C4-2B (cell line): Measurements from ENCODE around the gene TMEM239.

ENCODE experiments used
- H3K27ac ChIP-seq: fragments of 450-650 bp; 2 replicates; pipeline ENCODE4 v1.5.1; 2017
- ZFX ChIP-seq: fragments of 450-650 bp; IDR thresholded peaks from 2 replicates; pipeline ENCODE4 v1.6.1; 2017
- TF ChIP-seq, protein P1 (sequence below): fragments of 450-650 bp; conservative IDR thresholded peaks from 2 replicates; pipeline ENCODE4 v1.5.1; 2017; ENCODE audit warnings: mild to moderate bottlenecking

Gene TMEM239

DNA sequence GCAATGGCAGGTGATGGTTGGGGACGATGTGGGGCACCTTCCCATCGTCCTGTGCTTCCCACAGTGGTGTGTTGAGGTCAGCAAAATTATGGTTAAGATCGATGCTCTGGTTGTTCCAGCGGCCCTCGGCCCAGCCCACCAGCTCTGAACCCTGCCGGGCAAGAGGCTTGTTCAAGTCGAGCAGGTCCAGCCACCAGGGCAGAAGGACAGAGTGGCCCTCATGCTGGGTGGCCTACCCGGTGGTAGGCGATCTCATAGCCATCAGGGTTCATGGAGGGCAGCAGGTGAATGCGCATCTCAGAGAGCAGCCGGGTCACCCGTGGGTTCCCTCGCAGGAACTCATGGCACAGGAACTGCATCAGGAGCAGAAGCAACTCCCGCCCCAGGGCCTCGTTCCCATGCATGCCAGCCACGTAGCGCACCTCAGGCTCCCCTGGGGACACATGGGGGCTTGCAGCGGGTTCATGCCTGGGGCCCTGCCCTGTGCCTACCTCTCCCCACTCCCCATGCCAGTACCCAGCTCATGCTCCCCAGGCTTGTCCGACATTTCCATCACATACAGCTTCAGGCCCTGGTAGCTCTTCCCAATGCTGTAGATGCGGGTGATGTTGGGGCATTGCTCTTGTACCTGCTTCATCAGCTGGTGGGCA lies 20.0 kb upstream of the TMEM239 start:
- no peak overlapping the region for H3K27ac ChIP-seq

DNA sequence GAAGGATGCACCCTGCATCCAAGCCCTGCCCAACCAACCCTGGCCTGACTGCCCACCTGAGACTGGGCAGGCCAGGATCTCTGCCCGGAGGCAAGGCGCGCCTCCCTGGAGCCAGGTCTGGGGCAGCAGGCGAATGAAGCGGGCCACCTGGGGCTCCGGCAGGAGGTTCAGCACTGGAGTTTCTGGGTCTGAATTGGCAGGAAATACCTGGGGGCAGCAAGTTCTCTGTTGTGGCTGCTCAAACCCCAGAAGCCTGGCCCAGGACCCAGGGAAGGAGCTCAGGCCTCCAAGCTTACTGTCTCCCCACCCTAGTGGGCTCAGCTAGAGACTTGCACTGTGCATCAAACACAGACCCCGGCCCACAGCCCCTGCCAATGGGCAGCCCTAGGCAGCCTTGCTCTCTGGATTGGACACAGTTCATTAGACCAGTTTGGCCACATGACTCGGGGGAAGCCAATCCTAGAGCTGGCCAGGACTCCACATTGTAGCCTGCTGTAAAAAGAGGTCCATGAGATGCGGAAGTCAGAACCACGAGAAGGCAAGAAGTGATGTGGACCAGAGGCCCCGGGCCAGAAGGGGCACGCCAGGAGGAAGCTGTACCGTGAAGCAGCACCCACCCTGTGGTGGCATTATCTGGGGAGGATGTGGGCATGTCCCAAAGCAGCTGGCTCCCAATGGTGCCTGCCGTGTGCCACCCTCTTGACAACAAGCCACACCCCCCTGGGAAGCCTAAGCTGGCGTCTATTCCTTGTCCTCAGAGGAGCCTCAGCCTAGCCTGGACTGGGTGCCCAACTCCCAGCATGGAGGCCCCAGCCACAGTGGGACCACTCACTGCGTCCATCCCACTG lies 18.8 kb upstream of the TMEM239 start:
- TF ChIP-seq, protein P1, sequence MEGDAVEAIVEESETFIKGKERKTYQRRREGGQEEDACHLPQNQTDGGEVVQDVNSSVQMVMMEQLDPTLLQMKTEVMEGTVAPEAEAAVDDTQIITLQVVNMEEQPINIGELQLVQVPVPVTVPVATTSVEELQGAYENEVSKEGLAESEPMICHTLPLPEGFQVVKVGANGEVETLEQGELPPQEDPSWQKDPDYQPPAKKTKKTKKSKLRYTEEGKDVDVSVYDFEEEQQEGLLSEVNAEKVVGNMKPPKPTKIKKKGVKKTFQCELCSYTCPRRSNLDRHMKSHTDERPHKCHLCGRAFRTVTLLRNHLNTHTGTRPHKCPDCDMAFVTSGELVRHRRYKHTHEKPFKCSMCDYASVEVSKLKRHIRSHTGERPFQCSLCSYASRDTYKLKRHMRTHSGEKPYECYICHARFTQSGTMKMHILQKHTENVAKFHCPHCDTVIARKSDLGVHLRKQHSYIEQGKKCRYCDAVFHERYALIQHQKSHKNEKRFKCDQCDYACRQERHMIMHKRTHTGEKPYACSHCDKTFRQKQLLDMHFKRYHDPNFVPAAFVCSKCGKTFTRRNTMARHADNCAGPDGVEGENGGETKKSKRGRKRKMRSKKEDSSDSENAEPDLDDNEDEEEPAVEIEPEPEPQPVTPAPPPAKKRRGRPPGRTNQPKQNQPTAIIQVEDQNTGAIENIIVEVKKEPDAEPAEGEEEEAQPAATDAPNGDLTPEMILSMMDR: no peak
- no peak for TF ChIP-seq ZFX
- H3K27ac ChIP-seq: no peak overlapping the region

More for the DNA sequence above, 20.0 kb upstream of the TMEM239 start:
- TF ChIP-seq, protein P1: no peak
- no peak for TF ChIP-seq ZFX

DNA sequence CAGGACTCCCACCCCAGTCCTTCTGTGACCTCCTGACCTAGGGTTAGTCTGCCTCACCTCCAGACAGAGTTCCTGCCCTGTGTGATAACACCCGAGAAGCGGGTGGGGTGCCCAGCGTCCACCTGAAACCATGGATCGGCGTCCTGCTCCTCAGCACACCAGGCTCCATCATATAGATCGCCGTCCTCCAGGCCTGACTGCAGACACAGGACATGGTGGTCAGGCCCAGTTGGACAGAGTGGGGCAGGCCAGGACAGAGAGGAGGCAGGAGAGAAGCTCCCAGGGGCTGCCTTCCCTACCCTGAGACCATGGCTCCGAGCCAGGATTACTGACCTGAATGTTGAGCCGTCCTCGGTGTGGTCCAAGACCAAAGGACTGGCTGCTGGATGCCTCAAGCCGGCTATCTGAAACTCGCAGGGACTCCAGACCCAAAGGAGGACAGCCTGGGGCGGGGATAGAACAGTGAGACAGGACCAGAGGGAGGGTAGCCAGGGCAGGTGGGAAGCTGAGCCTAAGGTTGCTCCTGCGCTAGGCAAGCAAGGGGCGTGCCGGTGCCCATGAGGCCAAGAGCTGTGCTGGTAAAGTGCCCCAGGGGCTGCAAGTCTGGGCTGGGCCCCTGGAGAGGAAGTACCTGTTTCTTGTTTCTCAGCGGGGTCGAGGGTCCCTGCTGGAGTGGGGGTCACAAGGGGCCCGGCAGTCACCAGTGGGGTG lies 17.9 kb upstream of the TMEM239 start:
- TF ChIP-seq, protein P1: no peak
- no peak for TF ChIP-seq ZFX
- H3K27ac ChIP-seq: no peak overlapping the region

DNA sequence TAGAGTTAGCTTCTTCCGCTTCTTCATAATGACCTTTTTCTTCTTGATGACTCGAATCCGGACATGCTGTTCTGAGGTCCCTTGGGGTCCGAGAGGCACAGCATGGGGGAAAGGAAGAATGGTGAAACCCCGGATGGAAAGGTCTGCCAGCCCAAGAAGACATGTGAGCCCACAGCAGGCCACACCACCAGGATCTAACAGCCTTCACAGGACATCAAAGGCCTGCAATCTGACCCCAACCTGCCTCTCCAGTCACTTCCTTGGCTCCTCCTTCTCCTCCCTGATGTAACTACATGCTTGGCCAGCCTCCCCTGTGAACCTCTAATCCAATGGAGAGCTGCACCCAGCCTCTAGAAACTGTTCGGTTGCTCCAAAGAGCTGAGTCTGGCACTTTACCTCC lies 17.4 kb upstream of the TMEM239 start:
- H3K27ac ChIP-seq: no peak overlapping the region
- TF ChIP-seq, protein P1: no peak
- no peak for TF ChIP-seq ZFX

DNA sequence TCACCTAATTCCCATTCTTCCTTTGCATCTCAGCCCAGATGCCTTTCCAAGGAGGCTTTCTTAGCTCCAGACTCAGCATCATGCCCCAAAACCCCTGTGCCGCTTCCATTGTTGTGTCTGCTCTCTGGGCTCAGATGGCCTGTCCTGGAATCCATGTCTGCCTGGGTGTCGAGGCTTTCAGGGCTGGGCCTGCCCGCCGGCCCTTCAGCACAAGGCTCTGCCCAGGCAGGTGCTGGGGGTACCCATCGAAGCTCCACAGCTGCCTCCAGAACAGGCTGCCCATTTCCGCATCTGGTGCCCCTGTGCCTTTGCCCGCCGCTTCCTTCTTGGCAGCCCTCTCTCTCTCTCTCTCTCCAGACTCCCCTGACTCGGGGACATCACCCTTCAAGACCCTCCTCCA lies 16.9 kb upstream of the TMEM239 start:
- no peak overlapping the region for H3K27ac ChIP-seq
- TF ChIP-seq ZFX: no peak
- TF ChIP-seq, protein P1: no peak

DNA sequence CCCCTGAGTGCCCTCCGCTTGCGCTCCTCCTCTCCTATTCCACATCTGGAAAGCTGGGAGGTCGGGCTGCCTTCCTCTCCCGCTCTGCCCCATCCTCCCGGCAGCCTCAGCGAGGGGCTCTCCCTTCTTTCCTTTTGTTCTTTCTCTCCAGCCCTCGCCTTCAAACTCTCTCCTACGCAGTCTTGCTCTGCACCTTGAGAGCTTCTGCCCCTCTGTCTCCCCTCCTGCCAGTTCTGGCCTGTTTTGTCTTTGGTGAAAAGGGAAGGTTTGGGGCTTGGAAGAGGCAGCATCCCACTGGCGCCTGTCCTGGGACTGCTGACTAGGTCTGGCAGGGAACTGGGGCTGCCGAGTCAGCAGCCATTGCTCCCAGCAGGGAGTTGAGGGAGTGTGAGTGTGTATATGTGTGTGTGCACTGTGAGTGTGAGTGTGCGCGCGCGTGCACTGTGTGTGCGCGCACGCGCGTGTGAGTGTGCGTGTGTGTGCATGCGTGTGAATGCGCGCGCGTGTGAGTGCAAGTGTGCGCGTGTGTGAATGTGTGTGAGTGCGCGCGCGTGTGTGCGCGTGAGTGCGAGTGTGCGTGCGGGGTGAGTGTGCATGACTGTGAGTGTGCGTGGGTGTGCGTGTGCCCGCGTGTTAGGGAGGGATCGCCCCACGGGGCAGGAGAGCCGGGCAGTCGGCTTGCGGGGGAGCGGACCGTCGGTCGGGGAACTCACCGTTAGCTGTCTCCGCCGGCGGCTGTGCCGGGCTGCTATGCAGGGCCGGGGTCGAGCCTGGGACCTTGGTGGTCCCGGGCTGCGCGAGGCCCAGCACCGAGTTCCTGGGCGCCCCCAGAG lies 16.3 kb upstream of the TMEM239 start:
- H3K27ac ChIP-seq: no peak overlapping the region
- TF ChIP-seq, protein P1: no peak
- TF ChIP-seq ZFX: no peak
